Activated CD8-positive, alpha-beta memory T cell treated with anti-CD3 and anti-CD28 coated beads, Interleukin-2, amount 10 ng/mL, durations not matched to agents 7 days and 5 days (primary cell): Measurements from ENCODE around the gene KCTD16. TPM values are rescaled to one million over a fixed set of nuclear protein-coding genes. Genes with fewer than 3 reads are reported as not detected.

Experiments used
- ATAC-seq: fragments of 150-1000 bp; cut with Tn5 transposase; one replicate; pipeline ENCODE4 v1.10.0; 2021; ENCODE audit warnings: moderate library complexity
- CTCF ChIA-PET: fragments of 350-600 bp; sonication (Branson Sonifier 250); formaldehyde crosslinking; loops from one replicate; lab custom pipeline; 2021; ENCODE audit warnings: antibody characterized with exemption; lab: Charles Lee
- DNase-seq: peaks from one replicate; pipeline ENCODE4 v3.0.0-alpha.2; 2020
- H3K27ac Mint-ChIP-seq: one replicate; pipeline ENCODE4 v1.8.0; 2021; ENCODE audit warnings: mild to moderate bottlenecking, mixed read lengths
- H3K27me3 Mint-ChIP-seq: one replicate; pipeline ENCODE4 v1.8.0; 2021; ENCODE audit warnings: mixed read lengths
- H3K36me3 Mint-ChIP-seq: one replicate; pipeline ENCODE4 v1.8.0; 2021; ENCODE audit warnings: mild to moderate bottlenecking, mixed read lengths
- H3K4me1 Mint-ChIP-seq: one replicate; pipeline ENCODE4 v1.8.0; 2021; ENCODE audit warnings: mixed read lengths
- H3K4me3 Mint-ChIP-seq: one replicate; pipeline ENCODE4 v1.8.0; 2021; ENCODE audit warnings: mild to moderate bottlenecking, moderate library complexity, mixed read lengths
- H3K9me3 Mint-ChIP-seq: one replicate; pipeline ENCODE4 v1.8.0; 2022; ENCODE audit warnings: low read depth, mixed read lengths
- total RNA-seq, 2 experiments: library from RNA; stranded (reverse); gene quantifications; one replicate each; pipeline ENCODE4 v1.2.3, GENCODE V29; 2021

The KCTD16 gene
- total RNA-seq, 2 experiments from 2014 or later = 0.12 to 0.19 TPM

DNA sequence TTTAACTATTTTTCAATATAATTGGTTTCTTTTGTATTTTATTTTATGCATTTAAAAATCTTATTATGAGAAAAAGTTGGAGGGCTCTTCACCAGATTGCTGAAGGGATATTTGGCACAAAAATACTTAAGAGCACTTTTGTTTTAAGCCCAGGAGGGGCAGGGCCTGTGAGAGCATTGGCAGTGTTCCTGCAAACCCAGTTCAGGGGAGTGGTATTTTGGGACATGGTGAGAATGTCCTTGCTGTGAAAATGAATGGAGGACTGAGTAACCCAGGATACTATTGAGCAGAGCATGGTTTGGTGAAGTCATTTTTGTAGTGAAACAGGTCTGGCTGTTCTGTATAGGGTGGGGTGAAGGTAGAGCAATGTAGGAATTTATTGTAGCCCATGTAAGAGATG, 121.4 kb downstream of the KCTD16 start:
- CTCF ChIA-PET = no interaction called here
- no peaks in the 10 kb centered on the region for H3K36me3 Mint-ChIP-seq
- ATAC-seq = no peak

DNA sequence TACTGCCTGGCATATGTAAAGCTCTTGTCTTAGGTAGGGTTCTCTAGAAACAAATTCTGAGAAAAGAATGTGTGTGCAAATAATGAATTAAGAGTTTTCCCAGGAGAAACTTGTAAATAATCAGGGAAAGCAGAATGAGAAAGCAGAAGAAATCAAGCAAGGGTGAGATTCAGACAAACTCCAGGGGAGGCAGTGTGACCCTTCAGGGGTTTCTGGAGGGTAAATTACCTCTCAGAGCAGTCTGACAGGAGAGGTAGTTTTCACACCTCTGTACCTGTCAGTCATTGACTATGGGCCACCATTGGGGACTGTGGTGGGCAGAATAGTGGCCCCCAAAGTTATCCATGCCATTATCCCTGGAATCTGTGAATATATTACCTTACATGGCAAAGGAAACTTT, 124.6 kb downstream of the KCTD16 start:
- H3K9me3 Mint-ChIP-seq = no peaks in the 10 kb centered on the region
- no peaks in the 10 kb centered on the region for H3K27me3 Mint-ChIP-seq
- DNase-seq (no peak), ATAC-seq (no peak)
- no peak overlapping the region for H3K27ac Mint-ChIP-seq
- H3K4me1 Mint-ChIP-seq = no peaks in the 10 kb centered on the region
- H3K36me3 Mint-ChIP-seq = no peaks in the 10 kb centered on the region
- no peak overlapping the region for H3K4me3 Mint-ChIP-seq
- CTCF ChIA-PET = no interaction called here

More for the DNA sequence above, 121.4 kb downstream of the KCTD16 start:
- Mint-ChIP-seq H3K4me1 (no peaks in the 10 kb centered on the region), H3K27ac (no peak overlapping the region), H3K27me3 (no peaks in the 10 kb centered on the region), H3K9me3 (no peaks in the 10 kb centered on the region), H3K4me3 (no peak overlapping the region)
- DNase-seq = no peak

DNA sequence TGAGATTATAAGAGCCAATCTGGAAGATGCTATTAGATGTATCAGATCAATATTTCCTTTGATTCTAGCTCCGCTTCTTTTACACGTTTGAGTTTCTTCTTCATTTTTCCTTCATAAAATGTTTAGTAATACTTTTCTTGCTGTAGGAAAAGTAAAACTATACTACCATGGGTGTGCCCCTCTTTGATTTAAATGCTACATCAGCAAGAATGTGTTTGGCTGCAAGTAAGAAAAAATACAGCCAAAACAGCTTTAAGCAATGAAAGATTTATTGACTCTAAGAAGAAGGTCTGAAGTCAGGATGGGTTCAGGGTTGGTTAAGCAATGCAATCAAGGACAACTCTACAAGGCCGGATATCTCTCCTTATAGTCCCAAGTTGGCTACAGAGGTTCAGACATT, 126.4 kb downstream of the KCTD16 start:
- Mint-ChIP-seq H3K4me3 (no peak overlapping the region), H3K9me3 (no peaks in the 10 kb centered on the region), H3K27ac (no peak overlapping the region), H3K27me3 (peaks cover 3% of the 10 kb centered on the region), H3K36me3 (no peaks in the 10 kb centered on the region), H3K4me1 (no peaks in the 10 kb centered on the region)
- CTCF ChIA-PET = no interaction called here
- ATAC-seq (no peak), DNase-seq (no peak)

DNA sequence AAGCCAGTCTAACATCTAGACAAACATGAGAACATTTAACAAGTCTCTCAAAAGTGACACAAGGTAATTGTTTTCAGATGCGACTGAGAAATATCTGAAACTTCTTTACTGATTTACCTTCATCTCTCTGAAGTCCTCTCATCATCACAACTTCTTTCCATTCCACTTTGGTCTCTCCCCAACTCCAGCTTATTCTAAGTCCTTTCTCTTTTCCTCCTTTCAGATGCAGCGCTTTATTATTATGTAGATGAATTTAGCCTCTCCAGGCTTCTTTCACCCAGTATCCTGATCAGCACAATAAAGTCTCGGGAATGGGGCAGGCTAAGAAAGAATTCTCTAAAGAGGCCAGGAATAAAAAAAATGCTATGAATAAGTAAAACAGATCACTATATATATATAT, 128.0 kb downstream of the KCTD16 start:
- DNase-seq (no peak), ATAC-seq (no peak)
- H3K36me3 Mint-ChIP-seq = no peaks in the 10 kb centered on the region
- no peaks in the 10 kb centered on the region for H3K9me3 Mint-ChIP-seq
- peaks cover 3% of the 10 kb centered on the region for H3K27me3 Mint-ChIP-seq
- CTCF ChIA-PET = no interaction called here
- H3K4me3 Mint-ChIP-seq = no peak overlapping the region
- no peaks in the 10 kb centered on the region for H3K4me1 Mint-ChIP-seq
- H3K27ac Mint-ChIP-seq = no peak overlapping the region

DNA sequence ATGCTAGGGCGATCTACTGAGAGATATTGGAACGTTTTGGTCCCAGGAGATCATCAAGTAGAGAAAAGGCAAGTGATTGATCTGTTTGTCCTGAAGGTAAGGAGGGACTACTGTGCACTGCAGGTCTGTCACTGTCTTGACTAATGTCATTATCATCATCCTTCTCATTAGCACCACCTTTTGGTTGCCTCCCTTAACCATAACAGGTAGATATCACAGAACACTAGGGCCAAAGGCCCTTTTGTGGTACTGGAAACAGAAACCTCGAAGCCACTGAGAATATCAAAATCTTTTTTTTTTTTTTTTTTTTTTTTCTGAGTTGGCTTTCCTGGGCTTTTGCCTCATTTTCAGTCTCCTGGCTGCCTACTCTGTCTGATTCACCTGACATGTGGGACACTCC, 134.0 kb downstream of the KCTD16 start:
- Mint-ChIP-seq H3K27me3 (peaks cover 3% of the 10 kb centered on the region), H3K36me3 (no peaks in the 10 kb centered on the region), H3K9me3 (no peaks in the 10 kb centered on the region), H3K4me1 (no peaks in the 10 kb centered on the region), H3K27ac (no peak overlapping the region), H3K4me3 (no peak overlapping the region)
- CTCF ChIA-PET = no interaction called here
- DNase-seq (no peak), ATAC-seq (no peak)

DNA sequence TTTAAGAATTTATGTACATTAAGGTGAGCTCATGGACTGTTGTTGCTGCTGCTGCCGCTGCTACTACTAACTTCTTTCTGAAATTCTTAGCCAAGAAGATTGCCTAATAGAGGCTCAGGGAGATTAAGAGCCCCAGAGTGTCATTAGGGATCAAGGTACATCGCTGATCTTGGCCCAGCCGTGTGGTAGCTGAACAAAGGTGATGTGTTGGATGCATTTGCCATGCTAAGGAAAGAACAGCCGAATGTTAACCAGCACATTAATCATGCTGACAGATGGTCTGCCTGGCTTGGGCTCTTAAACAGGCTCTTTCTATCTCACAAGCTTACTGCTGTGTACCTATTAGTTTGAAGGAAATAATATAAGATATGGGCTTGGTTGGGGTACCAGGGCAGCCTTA, 137.1 kb downstream of the KCTD16 start:
- no peak for ATAC-seq
- Mint-ChIP-seq H3K4me3 (no peak overlapping the region), H3K4me1 (no peaks in the 10 kb centered on the region), H3K27me3 (no peaks in the 10 kb centered on the region), H3K36me3 (no peaks in the 10 kb centered on the region), H3K9me3 (no peaks in the 10 kb centered on the region), H3K27ac (no peak overlapping the region)
- CTCF ChIA-PET = no interaction called here
- no peak for DNase-seq

DNA sequence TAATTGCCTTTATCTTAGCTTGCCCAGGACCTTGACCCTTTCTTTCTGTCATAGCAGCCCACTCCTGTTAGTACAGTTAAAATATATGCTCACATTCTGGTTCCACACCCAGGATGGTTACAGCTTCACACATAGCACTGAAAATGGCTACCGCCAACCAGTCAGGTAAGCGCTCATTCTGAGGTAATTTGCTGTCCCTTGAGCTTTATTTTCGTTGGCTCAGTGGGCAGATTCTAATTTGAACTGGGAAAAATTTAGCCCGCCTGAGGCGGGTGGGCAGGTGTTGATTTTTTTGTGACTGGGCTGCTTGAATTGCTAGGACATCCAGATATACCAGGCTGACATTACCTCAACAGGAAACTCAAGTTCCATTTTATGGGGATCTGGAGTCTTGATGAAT, 137.5 kb downstream of the KCTD16 start:
- Mint-ChIP-seq H3K27ac (no peak overlapping the region), H3K4me1 (no peaks in the 10 kb centered on the region), H3K27me3 (no peaks in the 10 kb centered on the region), H3K9me3 (no peaks in the 10 kb centered on the region), H3K36me3 (no peaks in the 10 kb centered on the region), H3K4me3 (no peak overlapping the region)
- ATAC-seq = no peak
- CTCF ChIA-PET = no interaction called here
- no peak for DNase-seq

DNA sequence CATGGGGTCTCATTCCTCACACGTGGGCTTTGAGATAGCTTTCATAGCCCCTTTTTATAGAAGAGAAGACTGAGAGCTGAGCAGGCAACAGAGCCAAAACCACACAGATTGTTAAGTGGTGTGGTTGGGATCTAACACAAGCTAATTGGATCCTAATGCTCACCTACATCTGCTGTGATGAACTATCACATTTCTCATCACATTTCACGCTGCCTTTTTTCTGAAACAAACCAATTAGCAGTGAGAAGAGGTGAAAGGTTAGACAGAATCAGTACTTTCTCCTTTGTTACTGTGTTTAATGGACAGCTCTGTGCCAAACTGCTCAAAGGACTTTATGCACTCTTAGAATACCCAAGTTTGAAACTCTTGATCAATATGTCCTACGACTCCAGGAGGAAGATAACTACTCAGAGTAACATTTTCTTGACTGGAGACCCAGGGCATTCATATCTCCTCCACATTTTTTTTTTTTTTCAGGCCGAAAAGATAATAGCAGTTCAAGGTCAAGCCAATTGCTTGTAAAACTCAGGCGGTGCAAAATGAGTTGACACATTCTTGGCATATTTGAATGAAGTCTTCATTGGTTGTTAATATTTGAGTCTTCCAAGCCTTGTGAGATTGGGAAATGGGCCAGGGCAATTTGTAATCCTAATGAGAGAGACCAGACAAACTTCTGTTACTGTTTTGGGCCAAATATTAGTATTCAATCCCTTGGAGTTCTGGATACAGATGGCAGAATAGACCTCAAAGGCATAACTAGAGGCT, 138.4 kb downstream of the KCTD16 start:
- ATAC-seq (no peak), DNase-seq (no peak)
- Mint-ChIP-seq H3K36me3 (no peaks in the 10 kb centered on the region), H3K9me3 (no peaks in the 10 kb centered on the region), H3K4me1 (no peaks in the 10 kb centered on the region), H3K27ac (no peak overlapping the region), H3K27me3 (no peaks in the 10 kb centered on the region), H3K4me3 (no peak overlapping the region)
- CTCF ChIA-PET = no interaction called here

DNA sequence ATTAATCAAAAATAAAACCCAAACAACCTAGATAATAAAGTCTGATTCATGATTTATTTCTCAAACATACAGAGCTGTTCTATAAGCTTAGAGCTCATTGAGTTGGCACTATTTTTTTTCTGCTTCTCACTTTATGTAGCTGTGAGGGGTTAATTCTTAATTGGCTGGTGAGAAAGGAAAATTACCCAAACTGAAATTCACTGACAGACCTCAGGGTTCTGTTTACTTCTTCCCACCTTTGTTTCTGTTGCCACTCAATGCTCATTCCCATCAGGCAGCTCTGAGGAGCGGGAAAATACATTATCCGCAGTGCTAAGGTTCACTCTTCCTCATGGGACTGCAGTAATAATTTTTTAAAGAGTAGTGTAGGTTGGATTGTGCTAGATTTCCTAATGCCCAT, 139.9 kb downstream of the KCTD16 start:
- no peak overlapping the region for H3K4me3 Mint-ChIP-seq
- CTCF ChIA-PET = no interaction called here
- no peaks in the 10 kb centered on the region for H3K4me1 Mint-ChIP-seq
- no peak overlapping the region for H3K27ac Mint-ChIP-seq
- H3K27me3 Mint-ChIP-seq = no peaks in the 10 kb centered on the region
- no peak for ATAC-seq
- no peaks in the 10 kb centered on the region for H3K36me3 Mint-ChIP-seq
- no peak for DNase-seq
- H3K9me3 Mint-ChIP-seq = no peaks in the 10 kb centered on the region

DNA sequence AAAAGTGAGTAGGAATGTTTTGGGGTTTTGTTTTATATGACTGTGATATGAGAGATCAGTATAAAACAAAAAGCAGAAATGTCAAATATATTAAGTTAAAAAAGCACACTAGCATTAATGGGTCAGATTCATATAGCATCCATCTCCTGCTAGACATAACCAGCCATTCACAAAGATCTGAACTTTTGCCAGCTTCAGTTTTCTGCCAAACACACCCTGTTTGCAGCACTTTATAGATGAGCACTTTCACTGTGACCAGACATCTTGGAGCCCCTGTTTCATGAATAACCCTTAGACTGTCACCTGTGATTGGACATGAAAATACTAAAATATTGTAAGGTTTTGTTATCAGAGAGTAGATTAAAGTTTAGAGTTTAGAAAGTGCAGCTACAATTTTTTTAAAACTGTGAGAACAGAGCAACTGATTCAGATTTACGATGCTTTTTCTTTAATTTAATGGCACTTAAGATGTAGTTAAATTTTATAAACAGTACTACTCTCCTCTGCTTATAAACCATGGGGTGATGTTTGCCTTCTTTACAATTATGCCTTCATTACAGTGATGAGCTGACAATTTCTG, 142.6 kb downstream of the KCTD16 start:
- no peak for DNase-seq
- Mint-ChIP-seq H3K4me1 (no peaks in the 10 kb centered on the region), H3K9me3 (no peaks in the 10 kb centered on the region), H3K36me3 (no peaks in the 10 kb centered on the region), H3K4me3 (no peak overlapping the region), H3K27ac (no peak overlapping the region), H3K27me3 (no peaks in the 10 kb centered on the region)
- ATAC-seq = no peak
- CTCF ChIA-PET = no interaction called here

DNA sequence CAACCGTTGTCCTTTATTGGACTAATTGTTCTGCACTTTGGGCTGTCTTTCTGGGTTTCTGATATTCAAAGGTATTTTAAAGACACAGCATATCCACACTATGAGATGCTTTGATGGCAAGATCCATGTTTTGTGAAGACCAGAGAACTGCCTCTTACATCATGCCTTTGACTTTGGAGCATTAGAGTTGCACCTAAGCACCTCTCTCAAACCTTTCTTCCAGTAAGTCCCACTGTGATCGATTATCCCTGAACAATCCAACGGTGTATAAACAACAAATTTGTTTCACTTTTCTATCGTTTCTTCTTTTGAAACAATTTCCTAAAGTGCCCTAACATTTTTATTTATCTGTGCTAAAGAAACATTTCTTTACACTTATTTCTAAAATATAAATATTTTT, 144.4 kb downstream of the KCTD16 start:
- ATAC-seq (no peak), DNase-seq (no peak)
- Mint-ChIP-seq H3K4me3 (no peak overlapping the region), H3K27ac (no peak overlapping the region), H3K36me3 (no peaks in the 10 kb centered on the region), H3K27me3 (no peaks in the 10 kb centered on the region), H3K4me1 (no peaks in the 10 kb centered on the region), H3K9me3 (no peaks in the 10 kb centered on the region)
- CTCF ChIA-PET = no interaction called here

DNA sequence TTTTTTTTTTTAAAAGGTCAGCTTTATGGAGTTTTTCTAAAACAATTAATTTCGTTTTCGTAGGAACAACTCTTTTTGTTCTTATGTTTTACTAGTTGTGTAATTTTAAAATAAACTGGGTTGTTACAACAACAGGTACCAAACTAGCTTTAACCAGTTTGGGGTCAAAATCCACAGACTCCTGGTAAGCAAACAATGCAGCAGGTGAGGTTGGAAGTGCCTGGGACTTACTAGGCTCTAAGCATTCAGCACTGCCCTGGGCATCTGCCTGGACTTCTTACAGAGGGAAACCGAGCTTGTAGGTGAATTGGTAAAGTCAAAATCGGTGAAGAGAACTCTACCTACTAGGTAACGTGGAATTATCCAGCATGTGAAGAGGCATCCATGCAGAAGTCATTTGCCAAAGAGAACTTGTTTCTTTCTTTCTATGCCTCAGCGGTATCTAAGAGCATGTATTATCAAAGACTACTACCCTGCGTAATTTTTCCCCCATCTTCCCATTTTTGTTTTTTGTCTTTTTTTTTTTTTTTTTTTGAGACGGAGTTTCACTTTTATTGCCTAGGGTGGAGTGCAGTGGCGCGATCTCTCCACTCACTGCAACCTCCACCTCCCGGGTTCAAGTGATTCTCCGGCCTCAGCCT, 145.4 kb downstream of the KCTD16 start:
- DNase-seq = no peak
- Mint-ChIP-seq H3K4me3 (no peak overlapping the region), H3K36me3 (no peaks in the 10 kb centered on the region), H3K4me1 (no peaks in the 10 kb centered on the region), H3K27ac (no peak overlapping the region), H3K27me3 (no peaks in the 10 kb centered on the region), H3K9me3 (no peaks in the 10 kb centered on the region)
- CTCF ChIA-PET = no interaction called here
- ATAC-seq = no peak

DNA sequence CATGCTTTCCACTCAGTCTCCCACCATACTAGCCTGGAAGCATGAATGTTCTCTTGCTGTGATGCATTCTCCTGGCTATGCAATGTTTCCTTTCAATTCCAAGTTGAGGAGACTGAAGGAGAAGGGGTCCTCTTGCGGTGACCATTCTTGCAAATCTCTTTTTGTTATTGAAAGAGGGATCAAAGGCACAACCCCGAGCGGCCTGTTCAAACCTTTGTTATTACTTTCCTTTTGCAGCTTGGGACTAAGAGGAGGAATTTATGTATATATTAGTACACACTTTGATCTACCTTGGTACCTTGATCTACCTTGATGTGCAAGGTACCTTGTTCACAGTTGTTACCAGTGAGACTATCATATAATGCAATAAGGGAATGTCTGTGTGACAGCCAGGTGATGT, 147.3 kb downstream of the KCTD16 start:
- ATAC-seq = no peak
- no peak for DNase-seq
- Mint-ChIP-seq H3K4me1 (no peaks in the 10 kb centered on the region), H3K27ac (no peak overlapping the region), H3K27me3 (no peaks in the 10 kb centered on the region), H3K9me3 (no peaks in the 10 kb centered on the region), H3K4me3 (no peak overlapping the region), H3K36me3 (no peaks in the 10 kb centered on the region)
- CTCF ChIA-PET = no interaction called here

DNA sequence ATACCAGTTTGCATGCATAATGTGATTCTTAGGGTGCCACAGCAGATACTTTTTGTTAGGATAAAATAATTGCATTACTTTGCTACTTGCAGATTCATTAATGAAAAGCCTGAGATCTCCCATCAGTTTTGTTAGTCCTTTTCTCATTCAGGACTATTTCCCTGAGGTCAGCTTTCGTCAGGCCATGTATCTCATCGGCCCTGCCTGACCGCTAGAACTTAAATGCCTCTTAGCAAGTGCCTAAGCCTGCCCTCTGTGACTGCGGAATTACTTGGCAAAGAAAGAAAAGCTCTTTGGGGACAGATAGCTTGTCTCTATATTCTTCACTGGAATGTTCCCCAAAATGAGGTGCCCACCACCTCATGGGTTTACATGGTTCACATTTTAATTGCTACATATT, 147.8 kb downstream of the KCTD16 start:
- Mint-ChIP-seq H3K9me3 (no peaks in the 10 kb centered on the region), H3K27ac (no peak overlapping the region), H3K4me3 (no peak overlapping the region), H3K4me1 (no peaks in the 10 kb centered on the region), H3K27me3 (no peaks in the 10 kb centered on the region), H3K36me3 (no peaks in the 10 kb centered on the region)
- DNase-seq = no peak
- ATAC-seq = no peak
- CTCF ChIA-PET = no interaction called here
